ENCODE results near the gene DENND2C. TPM values are rescaled to one million over a fixed set of nuclear protein-coding genes. Genes with fewer than 3 reads are reported as not detected.
A peak's percentile ranks its signal among the peaks of the same experiment; 100 is the strongest.
"Not testable (repeated sequence)": the region's sequence is repeated elsewhere in the genome, so short reads cannot be mapped to it uniquely, and the experiment has no call there.

DENND2C gene
- total RNA-seq, 1 donor: 2.8 TPM

- no peaks in the 10 kb centered on the region for H3K9me3 ChIP-seq (ENCODE audit: low read depth, low read length)
- H3K4me3 ChIP-seq (ENCODE audit: low read length): no peak overlapping the region
- H3K4me1 ChIP-seq (ENCODE audit: insufficient read depth, low read length): no peaks in the 10 kb centered on the region
- peaks cover 4% of the 10 kb centered on the region for H3K27me3 ChIP-seq (ENCODE audit: insufficient read depth, low read length)
Observed at GRCh38 chr1:114595602-114596001, 74.2 kb downstream of the DENND2C start.

DNA sequence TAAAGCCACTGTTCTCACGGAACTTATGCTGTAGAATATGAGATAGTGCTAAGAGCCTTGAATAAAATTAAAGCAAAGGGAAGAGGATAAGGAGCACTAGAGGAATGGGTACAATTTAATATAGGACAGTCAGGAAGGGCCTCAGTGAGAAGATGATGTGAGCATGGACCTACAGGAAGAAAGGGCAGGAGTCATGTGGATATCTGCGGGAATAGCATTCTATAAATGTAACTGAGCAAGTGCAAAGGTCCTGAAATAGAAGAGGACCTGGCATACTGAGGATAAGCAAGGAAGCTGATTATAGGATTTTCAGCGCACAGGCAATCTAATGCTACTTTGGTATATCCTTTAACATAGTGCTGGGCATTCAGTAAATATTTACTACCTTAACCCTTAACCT is 75.8 kb downstream of the DENND2C start:
- H3K9me3 ChIP-seq (ENCODE audit: low read depth, low read length): no peaks in the 10 kb centered on the region
- no peak overlapping the region for H3K4me3 ChIP-seq (ENCODE audit: low read length)
- H3K27me3 ChIP-seq (ENCODE audit: insufficient read depth, low read length): peaks cover 8% of the 10 kb centered on the region
- H3K4me1 ChIP-seq (ENCODE audit: insufficient read depth, low read length): no peaks in the 10 kb centered on the region

- no peaks in the 10 kb centered on the region for H3K9me3 ChIP-seq (ENCODE audit: low read depth, low read length)
- no peak overlapping the region for H3K4me3 ChIP-seq (ENCODE audit: low read length)
- H3K27me3 ChIP-seq (ENCODE audit: insufficient read depth, low read length): peaks cover 26% of the 10 kb centered on the region
Observed at GRCh38 chr1:114589122-114589521, 80.7 kb downstream of the DENND2C start.

DNA sequence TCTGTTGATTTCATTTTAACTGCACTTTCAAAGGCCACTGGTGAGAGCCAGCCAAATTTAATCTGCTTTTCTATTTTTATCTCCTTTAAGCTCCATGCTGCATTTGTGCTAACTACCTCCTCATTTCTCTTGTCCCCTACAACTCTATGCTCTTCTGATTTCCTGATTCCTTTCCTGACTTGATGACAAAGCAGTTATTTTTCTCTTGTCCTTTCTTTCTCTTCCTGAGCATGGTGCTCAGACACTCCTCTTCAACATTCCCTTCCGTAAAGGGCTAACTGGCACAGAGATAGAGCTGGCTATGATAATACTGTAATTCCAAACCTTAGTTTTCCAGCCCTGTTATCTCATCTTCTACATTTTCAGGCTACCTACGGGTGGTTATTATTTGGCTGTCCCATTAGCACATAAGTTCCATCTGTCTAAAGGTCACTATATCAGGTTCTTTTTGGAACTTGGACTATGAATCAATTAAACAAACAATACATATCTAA is 81.6 kb downstream of the DENND2C start:
- H3K4me3 ChIP-seq (ENCODE audit: low read length): no peak overlapping the region
- peaks cover 27% of the 10 kb centered on the region for H3K27me3 ChIP-seq (ENCODE audit: insufficient read depth, low read length)
- no peaks in the 10 kb centered on the region for H3K4me1 ChIP-seq (ENCODE audit: insufficient read depth, low read length)
- no peaks in the 10 kb centered on the region for H3K9me3 ChIP-seq (ENCODE audit: low read depth, low read length)

More at GRCh38 chr1:114589122-114589521, 80.7 kb downstream of the DENND2C start:
- no peaks in the 10 kb centered on the region for H3K4me1 ChIP-seq (ENCODE audit: insufficient read depth, low read length)

GRCh38 chr1:114587203-114587991 is 82.5 kb downstream of the DENND2C start:
- H3K9me3 ChIP-seq (ENCODE audit: low read depth, low read length): no peaks in the 10 kb centered on the region
- H3K4me3 ChIP-seq (ENCODE audit: low read length): no peak overlapping the region
- H3K4me1 ChIP-seq (ENCODE audit: insufficient read depth, low read length): no peaks in the 10 kb centered on the region
- H3K27me3 ChIP-seq (ENCODE audit: insufficient read depth, low read length): peaks cover 23% of the 10 kb centered on the region

DNA sequence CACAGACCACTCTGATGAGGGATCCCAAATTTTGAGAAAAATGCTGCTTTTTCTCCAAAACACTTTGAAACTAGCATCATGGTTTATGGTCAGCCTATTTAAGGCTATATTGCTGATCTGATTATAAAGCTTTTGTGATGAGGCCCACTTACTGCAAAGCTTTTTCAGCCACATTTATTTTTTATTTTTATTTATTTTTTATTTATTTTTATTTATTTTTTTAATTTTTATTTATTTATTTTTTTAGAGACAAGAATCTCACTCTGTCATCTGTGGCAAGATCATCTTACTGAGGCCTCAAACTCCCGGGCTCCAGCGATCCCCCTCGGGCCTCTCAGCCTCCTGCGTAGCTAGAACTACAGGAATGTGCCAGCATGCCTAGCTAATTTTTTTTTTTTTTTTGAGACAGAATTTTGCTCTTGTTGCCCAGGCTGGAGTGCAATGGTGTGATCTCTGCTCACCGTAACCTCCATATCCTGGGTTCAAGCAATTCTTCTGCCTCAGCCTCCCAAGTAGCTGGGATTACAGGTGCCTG is 83.3 kb downstream of the DENND2C start:
- peaks cover 23% of the 10 kb centered on the region for H3K27me3 ChIP-seq (ENCODE audit: insufficient read depth, low read length)
- no peaks in the 10 kb centered on the region for H3K9me3 ChIP-seq (ENCODE audit: low read depth, low read length)
- H3K4me3 ChIP-seq (ENCODE audit: low read length): no peak overlapping the region
- peaks cover 5% of the 10 kb centered on the region for H3K4me1 ChIP-seq (ENCODE audit: insufficient read depth, low read length)

- H3K9me3 ChIP-seq (ENCODE audit: low read depth, low read length): no peaks in the 10 kb centered on the region
- peaks cover 11% of the 10 kb centered on the region for H3K4me1 ChIP-seq (ENCODE audit: insufficient read depth, low read length)
- H3K4me3 ChIP-seq (ENCODE audit: low read length): no peak overlapping the region
Observed at GRCh38 chr1:114585231-114585630, 84.6 kb downstream of the DENND2C start.

DNA sequence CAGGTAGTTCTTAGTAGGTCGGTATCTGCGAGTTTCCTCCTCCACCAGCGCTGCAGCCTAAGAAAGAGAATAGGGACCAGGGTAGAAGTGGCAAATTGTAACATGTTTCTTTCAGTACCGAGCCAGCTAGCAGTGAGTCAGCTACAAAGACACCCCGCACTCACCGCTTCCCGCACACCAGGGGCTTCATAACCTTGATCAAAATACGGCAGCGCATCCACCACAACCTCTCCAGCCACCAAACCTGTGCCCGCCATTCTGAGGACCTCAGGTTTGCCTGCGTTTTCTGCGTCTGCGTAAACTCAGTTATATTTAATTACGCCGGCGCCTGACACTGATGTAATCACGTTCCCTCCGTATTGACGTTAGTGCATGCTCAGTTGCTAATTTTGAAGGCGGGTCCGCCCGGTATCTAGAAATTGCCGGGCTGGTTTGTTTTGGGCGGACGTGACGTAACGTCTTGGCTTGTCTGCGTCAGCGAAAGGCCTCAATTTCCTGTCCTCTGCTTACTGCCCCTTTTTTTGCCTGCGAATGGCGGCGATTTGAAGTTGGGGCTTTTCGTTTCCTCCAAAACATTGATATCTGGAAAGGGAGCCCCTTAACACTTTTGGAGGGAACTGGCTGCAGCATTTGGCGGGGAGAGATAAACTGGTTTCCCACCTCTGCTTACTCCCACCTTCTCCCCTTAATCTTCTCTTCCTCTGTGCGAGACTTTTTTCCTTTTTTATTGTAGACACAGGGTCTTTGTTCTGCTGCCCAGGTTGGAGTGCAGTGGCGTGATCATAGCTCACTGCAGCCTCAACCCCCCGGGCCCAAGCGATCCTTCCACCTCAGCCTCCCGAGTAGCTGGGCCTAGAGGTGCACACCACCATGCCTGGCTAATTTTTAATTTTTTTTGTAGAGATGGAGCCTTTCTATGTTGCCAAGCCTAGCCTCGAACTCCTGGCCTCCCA is 88.2 kb downstream of the DENND2C start, which contains the start of gene BCAS2:
TSS of gene BCAS2 (minus strand) at position 281 of the 953 bp plus-strand sequence. CDS start at position 257, 24 bp downstream.
- Histone ChIP-seq H3K4me3 (ENCODE audit: low read length) (peak within 1 kb of the TSS; percentile 76), H3K9me3 (ENCODE audit: low read depth, low read length) (no peaks in the 10 kb centered on the region), H3K4me1 (ENCODE audit: insufficient read depth, low read length) (peaks cover 20% of the 10 kb centered on the region), H3K27me3 (ENCODE audit: insufficient read depth, low read length) (peaks cover 11% of the 10 kb centered on the region)

More at GRCh38 chr1:114585231-114585630, 84.6 kb downstream of the DENND2C start:
- H3K27me3 ChIP-seq (ENCODE audit: insufficient read depth, low read length): peaks cover 23% of the 10 kb centered on the region

- Histone ChIP-seq H3K9me3 (ENCODE audit: low read depth, low read length) (no peaks in the 10 kb centered on the region), H3K4me1 (ENCODE audit: insufficient read depth, low read length) (peaks cover 3% of the 10 kb centered on the region), H3K27me3 (ENCODE audit: insufficient read depth, low read length) (no peaks in the 10 kb centered on the region), H3K4me3 (ENCODE audit: low read length) (no peak overlapping the region)
Observed at GRCh38 chr1:114574365-114574764, 95.5 kb downstream of the DENND2C start.

DNA sequence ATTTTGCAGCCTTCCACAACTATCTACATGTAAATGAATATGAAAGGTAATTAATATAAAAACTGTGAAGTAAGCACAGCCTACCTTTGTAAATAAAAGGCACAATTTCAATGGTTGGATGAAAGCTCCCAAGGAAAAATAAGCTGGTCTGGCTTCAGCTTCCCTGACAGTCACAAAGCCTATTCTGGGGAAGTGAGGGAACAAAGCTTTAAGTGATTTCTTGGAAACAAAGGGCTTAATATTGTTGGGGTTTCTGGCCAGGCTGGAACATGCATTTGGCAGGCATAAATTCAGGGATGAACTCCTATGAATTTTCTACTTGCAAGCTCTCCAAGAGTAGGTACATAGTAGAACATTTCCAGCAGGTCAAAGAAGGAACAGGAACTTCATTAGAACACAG is 105.7 kb downstream of the DENND2C start:
- H3K27me3 ChIP-seq (ENCODE audit: insufficient read depth, low read length): no peaks in the 10 kb centered on the region
- H3K9me3 ChIP-seq (ENCODE audit: low read depth, low read length): no peaks in the 10 kb centered on the region

DNA sequence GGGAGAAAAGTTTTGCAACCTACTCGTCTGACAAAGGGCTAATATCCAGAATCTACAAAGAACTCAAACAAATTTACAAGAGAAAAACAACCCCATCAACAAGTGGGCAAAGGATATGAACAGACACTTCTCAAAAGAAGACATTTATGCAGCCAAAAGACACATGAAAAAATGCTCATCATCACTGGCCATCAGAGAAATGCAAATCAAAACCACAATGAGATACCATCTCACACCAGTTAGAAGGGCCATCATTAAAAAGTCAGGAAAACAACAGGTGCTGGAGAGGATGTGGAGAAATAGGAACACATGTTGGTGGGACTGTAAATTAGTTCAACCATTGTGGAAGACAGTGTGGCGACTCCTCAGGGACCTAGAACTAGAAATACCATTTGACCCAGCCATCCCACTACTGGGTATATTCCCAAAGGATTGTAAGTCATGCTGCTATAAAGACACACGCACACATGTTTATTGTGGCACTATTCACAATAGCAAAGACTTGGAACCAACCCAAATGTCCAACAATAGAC is 106.8 kb downstream of the DENND2C start:
- not testable (repeated sequence) for H3K27me3 ChIP-seq (ENCODE audit: insufficient read depth, low read length); H3K9me3 ChIP-seq (ENCODE audit: low read depth, low read length); H3K4me3 ChIP-seq (ENCODE audit: low read length)
- H3K4me1 ChIP-seq (ENCODE audit: insufficient read depth, low read length): peaks cover 17% of the 10 kb centered on the region

More for the DNA sequence above, 105.7 kb downstream of the DENND2C start:
- Histone ChIP-seq H3K4me3 (ENCODE audit: low read length) (no peak overlapping the region), H3K4me1 (ENCODE audit: insufficient read depth, low read length) (peaks cover 14% of the 10 kb centered on the region)

GRCh38 chr1:114561333-114561732 is 108.5 kb downstream of the DENND2C start:
- Histone ChIP-seq H3K9me3 (ENCODE audit: low read depth, low read length) (no peaks in the 10 kb centered on the region), H3K27me3 (ENCODE audit: insufficient read depth, low read length) (no peaks in the 10 kb centered on the region), H3K4me1 (ENCODE audit: insufficient read depth, low read length) (peaks cover 17% of the 10 kb centered on the region), H3K4me3 (ENCODE audit: low read length) (no peak overlapping the region)

DNA sequence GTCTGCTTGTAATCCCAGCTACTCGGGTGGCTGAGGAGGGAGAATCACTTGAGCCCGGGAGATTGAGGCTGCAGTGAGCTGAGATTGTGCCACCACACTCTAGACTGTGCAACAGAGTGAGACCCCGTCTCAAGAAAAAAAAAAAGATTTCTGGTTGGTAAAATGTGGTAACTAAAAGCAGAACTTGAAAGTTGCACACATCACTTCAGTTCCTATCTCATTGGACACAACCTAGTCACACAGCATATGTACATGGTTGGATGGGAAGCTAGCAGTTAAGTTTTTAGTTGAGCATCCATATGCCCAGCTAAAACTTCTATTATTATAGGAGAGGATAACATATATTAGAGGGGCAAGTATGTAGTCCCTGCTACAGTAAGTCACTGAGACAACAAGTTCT is 110.5 kb downstream of the DENND2C start:
- Histone ChIP-seq H3K4me3 (ENCODE audit: low read length) (no peak overlapping the region), H3K9me3 (ENCODE audit: low read depth, low read length) (no peaks in the 10 kb centered on the region), H3K27me3 (ENCODE audit: insufficient read depth, low read length) (no peaks in the 10 kb centered on the region), H3K4me1 (ENCODE audit: insufficient read depth, low read length) (peaks cover 17% of the 10 kb centered on the region)

- Histone ChIP-seq H3K27me3 (ENCODE audit: insufficient read depth, low read length) (no peaks in the 10 kb centered on the region), H3K4me1 (ENCODE audit: insufficient read depth, low read length) (peaks cover 17% of the 10 kb centered on the region), H3K4me3 (ENCODE audit: low read length) (no peak overlapping the region), H3K9me3 (ENCODE audit: low read depth, low read length) (no peaks in the 10 kb centered on the region)
Observed at GRCh38 chr1:114558544-114558943, 111.3 kb downstream of the DENND2C start.
